ENCODE results near the gene ATP5PD. TPM values are rescaled to one million over a fixed set of nuclear protein-coding genes. Genes with fewer than 3 reads are reported as not detected.
A peak's percentile ranks its signal among the peaks of the same experiment; 100 is the strongest.
"Not testable (repeated sequence)": the region's sequence is repeated elsewhere in the genome, so short reads cannot be mapped to it uniquely, and the experiment has no call there.

The ATP5PD gene
- total RNA-seq, 1 donor from 2014 or later = 809 TPM

DNA sequence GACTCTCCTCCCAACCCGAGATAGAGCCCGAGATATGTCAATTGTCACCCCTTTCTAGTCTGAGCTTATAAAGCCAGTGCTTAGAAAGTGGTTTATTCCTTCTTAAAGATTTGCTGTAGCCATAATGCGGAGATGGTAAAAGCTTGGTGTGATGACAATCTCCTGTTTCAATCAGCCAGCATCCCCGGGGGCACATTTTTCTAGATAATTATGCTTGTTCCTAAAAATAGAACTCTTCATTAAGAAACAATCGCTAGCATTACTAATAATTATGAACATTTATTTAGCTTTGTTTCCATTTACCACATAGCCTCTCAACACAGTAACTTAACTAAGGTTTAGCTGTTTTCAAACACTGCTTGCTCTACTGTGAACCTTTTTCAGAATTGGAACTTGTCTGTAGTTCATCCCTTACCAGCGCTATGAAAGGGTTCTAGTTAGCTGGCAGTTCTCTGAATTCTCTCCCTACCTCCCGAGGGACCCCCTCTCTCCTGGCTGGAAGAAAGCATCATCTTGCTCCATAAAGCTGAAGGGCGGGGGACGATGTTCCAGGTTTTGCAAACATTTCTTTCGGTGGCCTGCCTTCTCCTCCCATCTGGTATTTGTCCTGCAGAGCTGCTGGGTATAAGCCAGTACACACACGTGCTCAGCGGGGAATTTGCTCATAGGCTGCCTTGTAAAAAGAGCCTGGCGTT lies 35.2 kb downstream of the ATP5PD start:
- peak; percentile 61 for DNase-seq
- Histone ChIP-seq H3K27me3 (ENCODE audit: low read depth) (no peaks in the 10 kb centered on the region), H3K4me3 (peak overlapping the region; percentile 87), H3K36me3 (peaks cover under 1% of the 10 kb centered on the region), H3K9me3 (replicated peaks) (no peaks in the 10 kb centered on the region), H3K27ac (replicated peaks) (peak overlapping the region; percentile 95), H3K4me1 (peaks cover 34% of the 10 kb centered on the region)
- intact Hi-C loops (cut with micrococcal nuclease) = no loop called here
- TF ChIP-seq, protein P1, sequence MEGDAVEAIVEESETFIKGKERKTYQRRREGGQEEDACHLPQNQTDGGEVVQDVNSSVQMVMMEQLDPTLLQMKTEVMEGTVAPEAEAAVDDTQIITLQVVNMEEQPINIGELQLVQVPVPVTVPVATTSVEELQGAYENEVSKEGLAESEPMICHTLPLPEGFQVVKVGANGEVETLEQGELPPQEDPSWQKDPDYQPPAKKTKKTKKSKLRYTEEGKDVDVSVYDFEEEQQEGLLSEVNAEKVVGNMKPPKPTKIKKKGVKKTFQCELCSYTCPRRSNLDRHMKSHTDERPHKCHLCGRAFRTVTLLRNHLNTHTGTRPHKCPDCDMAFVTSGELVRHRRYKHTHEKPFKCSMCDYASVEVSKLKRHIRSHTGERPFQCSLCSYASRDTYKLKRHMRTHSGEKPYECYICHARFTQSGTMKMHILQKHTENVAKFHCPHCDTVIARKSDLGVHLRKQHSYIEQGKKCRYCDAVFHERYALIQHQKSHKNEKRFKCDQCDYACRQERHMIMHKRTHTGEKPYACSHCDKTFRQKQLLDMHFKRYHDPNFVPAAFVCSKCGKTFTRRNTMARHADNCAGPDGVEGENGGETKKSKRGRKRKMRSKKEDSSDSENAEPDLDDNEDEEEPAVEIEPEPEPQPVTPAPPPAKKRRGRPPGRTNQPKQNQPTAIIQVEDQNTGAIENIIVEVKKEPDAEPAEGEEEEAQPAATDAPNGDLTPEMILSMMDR (IDR thresholded peaks at IDR 0.05; ENCODE audit: borderline replicate concordance) = no peak

DNA sequence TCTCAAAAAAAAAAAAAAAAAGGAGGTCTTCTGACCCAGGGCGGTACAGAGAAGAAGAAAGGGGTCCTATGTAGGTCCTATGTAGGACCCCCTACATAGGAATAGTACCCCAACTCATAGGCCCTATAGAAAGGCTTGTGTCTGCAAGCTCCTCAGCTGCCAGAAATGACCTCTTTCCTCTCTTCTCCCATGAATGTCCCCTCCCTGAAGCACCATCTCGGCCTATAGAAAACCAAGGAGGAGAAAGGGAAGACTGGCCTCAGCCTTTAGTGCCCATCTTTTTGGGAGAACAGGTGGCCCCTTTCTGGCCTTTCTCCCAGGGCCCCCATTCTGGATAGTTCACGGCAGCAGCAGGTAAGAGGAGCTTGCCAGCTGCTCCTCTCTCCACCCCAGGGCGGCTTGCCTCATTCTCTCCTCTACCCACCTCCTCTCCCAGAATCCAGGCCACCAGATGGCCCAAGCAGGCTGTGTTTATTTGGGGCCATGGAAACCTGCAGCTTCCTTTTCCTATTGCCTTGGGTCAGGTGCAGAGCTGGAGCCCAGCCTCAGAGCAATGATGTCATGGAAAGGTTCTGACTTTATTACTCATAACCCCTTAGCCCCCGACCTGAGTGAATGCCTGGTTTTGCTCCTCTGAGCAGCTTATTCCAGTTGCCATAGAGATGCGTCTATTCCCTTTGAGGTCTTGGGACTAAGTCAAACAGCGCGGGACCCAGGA lies 35.9 kb downstream of the ATP5PD start:
- Histone ChIP-seq H3K36me3 (peaks cover 5% of the 10 kb centered on the region), H3K4me3 (peak overlapping the region; percentile 87), H3K27ac (replicated peaks) (peak overlapping the region; percentile 95), H3K4me1 (peaks cover 34% of the 10 kb centered on the region), H3K9me3 (replicated peaks) (no peaks in the 10 kb centered on the region), H3K27me3 (ENCODE audit: low read depth) (no peaks in the 10 kb centered on the region)
- peak; percentile 54 for DNase-seq
- intact Hi-C loops (cut with micrococcal nuclease) = no loop called here
- TF ChIP-seq, protein P1 (IDR thresholded peaks at IDR 0.05; ENCODE audit: borderline replicate concordance) = no peak

DNA sequence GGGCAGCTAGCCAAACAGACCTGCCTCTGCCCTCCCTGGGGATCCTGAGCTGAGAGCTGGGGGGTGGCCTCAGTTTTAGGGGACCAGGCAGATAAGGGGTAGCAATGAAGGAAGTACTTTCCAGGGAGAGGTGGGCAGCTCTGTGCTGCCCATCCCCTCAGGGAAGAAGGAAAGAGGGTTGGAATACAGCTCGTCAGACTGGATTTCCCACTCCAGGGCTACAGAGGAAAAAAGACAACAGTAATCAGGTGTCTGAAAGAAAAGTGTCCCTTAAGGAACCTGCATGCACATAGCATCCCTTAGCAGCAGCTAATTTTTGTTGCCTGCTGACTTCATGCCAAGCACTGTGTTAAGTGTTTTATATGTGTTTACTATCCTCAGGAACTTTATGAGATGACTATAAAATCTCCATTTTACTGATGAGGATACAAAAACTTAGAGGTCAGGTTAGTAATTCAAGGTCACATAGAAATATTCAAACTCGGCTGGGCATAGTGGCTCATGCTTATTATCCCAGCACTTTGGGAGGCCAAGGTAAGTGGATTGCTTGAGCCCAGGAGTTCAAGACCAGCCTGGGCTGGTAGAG lies 37.5 kb downstream of the ATP5PD start:
- DNase-seq = no peak
- TF ChIP-seq, protein P1 (IDR thresholded peaks at IDR 0.05; ENCODE audit: borderline replicate concordance) = no peak
- intact Hi-C loops (cut with micrococcal nuclease) = no loop called here
- H3K27me3 ChIP-seq (ENCODE audit: low read depth) = no peaks in the 10 kb centered on the region
- H3K4me1 ChIP-seq = peaks cover 34% of the 10 kb centered on the region
- peaks cover 21% of the 10 kb centered on the region for H3K36me3 ChIP-seq
- H3K27ac ChIP-seq (replicated peaks) = no peak overlapping the region
- no peaks in the 10 kb centered on the region for H3K9me3 ChIP-seq (replicated peaks)
- no peak overlapping the region for H3K4me3 ChIP-seq

DNA sequence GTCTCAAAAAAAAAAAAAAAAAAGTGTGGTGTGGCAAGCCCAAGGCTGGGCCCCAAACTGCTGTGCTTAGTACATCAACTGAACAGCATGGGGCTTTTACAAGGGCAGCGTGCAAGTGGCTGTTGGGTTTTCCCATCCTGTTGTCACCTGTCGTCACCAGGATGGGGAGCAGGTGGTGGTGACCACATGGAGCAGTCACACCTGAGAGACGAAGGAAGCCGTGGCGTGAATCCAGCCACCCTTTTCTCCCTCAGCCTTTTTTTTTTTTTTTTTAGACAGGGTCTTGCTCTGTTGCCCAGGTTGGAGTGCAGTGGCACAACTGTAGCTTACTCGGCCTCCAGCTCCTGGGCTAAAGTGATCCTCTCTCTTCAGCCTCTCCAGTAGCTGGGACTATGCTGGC lies 38.4 kb downstream of the ATP5PD start:
- Histone ChIP-seq H3K27me3 (ENCODE audit: low read depth) (no peaks in the 10 kb centered on the region), H3K36me3 (peaks cover 30% of the 10 kb centered on the region), H3K27ac (replicated peaks) (no peak overlapping the region), H3K4me3 (no peak overlapping the region), H3K4me1 (peaks cover 27% of the 10 kb centered on the region), H3K9me3 (replicated peaks) (no peaks in the 10 kb centered on the region)
- intact Hi-C loops (cut with micrococcal nuclease) = no loop called here
- TF ChIP-seq, protein P1 (IDR thresholded peaks at IDR 0.05; ENCODE audit: borderline replicate concordance) = no peak
- no peak for DNase-seq

DNA sequence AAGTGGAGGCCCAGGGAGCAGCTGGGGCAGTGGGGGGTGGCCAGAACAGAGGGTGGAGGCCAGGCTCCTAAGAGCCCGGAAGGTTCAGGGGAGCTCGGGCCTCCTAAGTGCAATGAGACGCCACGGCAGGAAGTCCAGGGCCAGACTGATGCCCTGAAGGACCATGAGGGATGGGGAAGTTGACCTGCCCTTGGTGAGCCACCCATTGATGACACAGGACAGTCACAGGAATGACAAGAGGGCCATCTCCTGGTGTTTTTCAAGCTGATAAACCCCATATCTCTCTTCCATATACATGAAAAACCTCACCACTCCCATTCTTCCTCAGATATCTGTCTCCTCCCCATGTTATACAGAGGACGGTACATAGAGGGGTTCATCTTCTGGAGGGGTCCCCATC lies 40.1 kb downstream of the ATP5PD start:
- no peaks in the 10 kb centered on the region for H3K9me3 ChIP-seq (replicated peaks)
- no peak overlapping the region for H3K4me3 ChIP-seq
- DNase-seq = no peak
- peaks cover 47% of the 10 kb centered on the region for H3K36me3 ChIP-seq
- H3K27ac ChIP-seq (replicated peaks) = no peak overlapping the region
- intact Hi-C loops (cut with micrococcal nuclease) = no loop called here
- TF ChIP-seq, protein P1 (IDR thresholded peaks at IDR 0.05; ENCODE audit: borderline replicate concordance) = no peak
- H3K4me1 ChIP-seq = peaks cover 11% of the 10 kb centered on the region
- H3K27me3 ChIP-seq (ENCODE audit: low read depth) = no peaks in the 10 kb centered on the region

DNA sequence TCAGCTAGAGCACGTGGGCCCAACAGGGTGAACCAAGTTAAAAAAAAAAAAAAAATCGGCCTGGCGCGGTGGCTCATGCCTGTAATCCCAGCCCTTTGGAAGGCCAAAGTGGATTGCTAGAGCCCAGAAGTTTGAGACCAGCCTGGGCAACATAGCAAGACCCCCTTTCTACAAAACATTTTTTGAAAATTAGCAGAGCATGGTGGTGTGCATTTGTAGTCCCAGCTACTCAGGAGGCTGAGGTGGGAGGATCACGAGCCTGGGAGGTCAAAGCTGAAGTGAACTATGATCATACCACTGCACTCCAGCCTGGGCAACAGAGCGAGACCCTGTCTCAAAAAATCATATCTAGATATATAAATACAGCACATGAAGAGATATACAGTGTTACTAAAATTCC lies 40.7 kb downstream of the ATP5PD start:
- H3K4me1 ChIP-seq; H3K4me3 ChIP-seq; H3K27ac ChIP-seq (replicated peaks); H3K27me3 ChIP-seq (ENCODE audit: low read depth); H3K9me3 ChIP-seq (replicated peaks); intact Hi-C loops (cut with micrococcal nuclease); DNase-seq: not testable (repeated sequence)
- H3K36me3 ChIP-seq = peaks cover 53% of the 10 kb centered on the region

All from left ventricle myocardium inferior (tissue), 1 donor.